H1 (cell line): Measurements from ENCODE around the gene ENAH. TPM values are rescaled to one million over a fixed set of nuclear protein-coding genes. Genes with fewer than 3 reads are reported as not detected.

Source experiments
- CTCF ChIA-PET: fragments of 300-600 bp; sonication (Branson Sonifier 250); formaldehyde crosslinking; loops from one replicate; lab custom pipeline; 2021; ENCODE audit not compliant: partially characterized antibody; lab: Charles Lee
- POLR2A ChIA-PET: fragments of 300-600 bp; sonication (Branson Sonifier 250); formaldehyde crosslinking; loops from one replicate; lab custom pipeline; 2021; ENCODE audit warnings: inconsistent platforms; ENCODE audit not compliant: partially characterized antibody; lab: Charles Lee
- DNase-seq, 2 experiments: peaks; one replicate each; pipeline versions ENCODE4 v3.0.0 to v3.0.0-alpha.2; 2010 to 2022; ENCODE audit warnings: low spot score in 2 of 2, low read depth in 1 of 2, mixed read lengths in 1 of 2
- FAIRE-seq: peaks from 2 replicates; lab custom pipeline; 2011; peaks lifted over from hg19 to GRCh38; lab: Jason Lieb, UNC
- H2AFZ ChIP-seq: 2 replicates; pipeline ENCODE4 v1.8.1; 2012; ENCODE audit warnings: low read length, inconsistent platforms
- H2AK5ac ChIP-seq: 2 replicates; pipeline ENCODE4 v1.6.1; 2013; ENCODE audit warnings: low read depth, low read length
- H2BK120ac ChIP-seq: replicated peaks from 2 replicates; pipeline ENCODE3; 2013; ENCODE audit warnings: low read depth, low read length, inconsistent platforms
- H2BK12ac ChIP-seq: 2 replicates; pipeline ENCODE4 v1.6.1; 2013; ENCODE audit warnings: low read depth, low read length
- H2BK15ac ChIP-seq: 2 replicates; pipeline ENCODE4 v1.6.1; 2013; ENCODE audit warnings: low read length
- H2BK20ac ChIP-seq: 2 replicates; pipeline ENCODE4 v1.6.1; 2013; ENCODE audit warnings: low read length
- H2BK5ac ChIP-seq: 2 replicates; pipeline ENCODE4 v1.6.1; 2013; ENCODE audit warnings: low read depth, low read length
- H3K14ac ChIP-seq: 2 replicates; pipeline ENCODE4 v1.6.1; 2013; ENCODE audit warnings: inconsistent platforms; ENCODE audit not compliant: insufficient read length
- H3K18ac ChIP-seq: 2 replicates; pipeline ENCODE4 v1.6.1; 2013; ENCODE audit warnings: low read length; ENCODE audit errors: extremely low read depth
- H3K23ac ChIP-seq: 2 replicates; pipeline ENCODE4 v1.6.1; 2013; ENCODE audit warnings: inconsistent platforms; ENCODE audit not compliant: insufficient read length
- H3K23me2 ChIP-seq: 2 replicates; pipeline ENCODE4 v1.6.1; 2013; ENCODE audit warnings: low read depth, low read length
- H3K27ac ChIP-seq: 2 replicates; pipeline ENCODE4 v1.6.1; 2011; ENCODE audit warnings: low read depth, low read length, inconsistent platforms
- H3K27me3 ChIP-seq, 4 experiments: replicated peaks in 1 of 4; 1 replicate in 1 of 4; 2 replicates in 3 of 4; pipeline versions ENCODE4 v1.6.1 to v1.8.1; 2011 to 2013; ENCODE audit warnings: low read length in 3 of 4, mild to moderate bottlenecking in 3 of 4, inconsistent platforms in 2 of 4, mixed read lengths in 2 of 4, moderate library complexity in 1 of 4; ENCODE audit not compliant: control insufficient read depth in 3 of 4, insufficient read depth in 3 of 4; ENCODE audit errors: extremely low read depth in 1 of 4
- H3K36me3 ChIP-seq, 4 experiments: 2 replicates each; pipeline versions ENCODE4 v1.6.1 to v1.8.1; 2011 to 2013; ENCODE audit warnings: mild to moderate bottlenecking in 4 of 4, low read length in 3 of 4, moderate library complexity in 2 of 4, control low read depth in 1 of 4, inconsistent platforms in 1 of 4; ENCODE audit not compliant: insufficient read depth in 4 of 4, control insufficient read depth in 2 of 4
- H3K4ac ChIP-seq: replicated peaks from 2 replicates; pipeline ENCODE3; 2013; ENCODE audit warnings: low read length, low read depth, mixed read lengths, inconsistent platforms; ENCODE audit not compliant: insufficient read length
- H3K4me1 ChIP-seq, 4 experiments: replicated peaks in 1 of 4; 1 replicate in 1 of 4; 2 replicates in 3 of 4; pipeline versions ENCODE4 v1.6.1 to v1.8.1; 2011 to 2013; ENCODE audit warnings: low read length in 3 of 4, inconsistent platforms in 2 of 4, mixed read lengths in 1 of 4; ENCODE audit not compliant: insufficient read depth in 4 of 4, control insufficient read depth in 3 of 4
- H3K4me2 ChIP-seq, 2 experiments: 2 replicates each; pipeline versions ENCODE4 v1.6.1 to v1.8.1; 2011 to 2013; ENCODE audit warnings: low read depth in 2 of 2, low read length in 2 of 2, control low read depth in 1 of 2, inconsistent platforms in 1 of 2, mild to moderate bottlenecking in 1 of 2; ENCODE audit not compliant: insufficient read depth in 1 of 2
- H3K4me3 ChIP-seq, 4 experiments: fragments of 200-600, 300-600 bp in 1 of 4; sonication (generic), shearing (Covaris generic), sonication (Bioruptor Twin) in 1 of 4; 2 replicates each; pipeline versions ENCODE4 v1.5.1 to v1.8.1; 2011 to 2016; ENCODE audit warnings: low read length in 4 of 4, low read depth in 3 of 4, control low read depth in 2 of 4, inconsistent platforms in 2 of 4, mild to moderate bottlenecking in 2 of 4, mixed read lengths in 1 of 4, moderate library complexity in 1 of 4; ENCODE audit not compliant: insufficient read depth in 2 of 4; ENCODE audit errors: extremely low read depth in 1 of 4
- H3K56ac ChIP-seq: replicated peaks from 2 replicates; pipeline ENCODE3; 2013; ENCODE audit warnings: low read depth, mild to moderate bottlenecking, mixed read lengths, low read length, inconsistent platforms; ENCODE audit not compliant: insufficient read length
- H3K79me1 ChIP-seq: 2 replicates; pipeline ENCODE4 v1.6.1; 2013; ENCODE audit warnings: low read depth, low read length, control low read depth
- H3K79me2 ChIP-seq, 2 experiments: 2 replicates each; pipeline versions ENCODE4 v1.6.1 to v1.8.1; 2012 to 2013; ENCODE audit warnings: low read length in 2 of 2, mild to moderate bottlenecking in 2 of 2, inconsistent platforms in 1 of 2; ENCODE audit not compliant: insufficient read depth in 2 of 2, control insufficient read depth in 1 of 2
- H3K9ac ChIP-seq, 4 experiments: replicated peaks in 1 of 4; 1 replicate in 1 of 4; 2 replicates in 3 of 4; pipeline versions ENCODE4 v1.6.1 to v1.8.1; 2011 to 2013; ENCODE audit warnings: low read depth in 3 of 4, low read length in 3 of 4, control low read depth in 2 of 4, mild to moderate bottlenecking in 2 of 4, moderate library complexity in 2 of 4, inconsistent platforms in 1 of 4; ENCODE audit errors: extremely low read depth in 1 of 4
- H3K9me3 ChIP-seq, 2 experiments: 2 replicates each; pipeline versions ENCODE4 v1.6.1 to v1.8.1; 2012 to 2013; ENCODE audit warnings: mild to moderate bottlenecking in 2 of 2, moderate library complexity in 2 of 2, control low read depth in 1 of 2, inconsistent platforms in 1 of 2, low read depth in 1 of 2, low read length in 1 of 2, mixed read lengths in 1 of 2; ENCODE audit not compliant: insufficient read depth in 2 of 2
- H4K20me1 ChIP-seq, 2 experiments: replicated peaks in 1 of 2; 2 replicates each; pipeline versions ENCODE3 to v1.8.1; 2011 to 2013; ENCODE audit warnings: inconsistent platforms in 2 of 2, low read length in 2 of 2, mild to moderate bottlenecking in 1 of 2; ENCODE audit not compliant: insufficient read depth in 2 of 2, control insufficient read depth in 1 of 2
- H4K5ac ChIP-seq: 2 replicates; pipeline ENCODE4 v1.6.1; 2013; ENCODE audit warnings: low read length, low read depth, mixed read lengths, inconsistent platforms; ENCODE audit not compliant: insufficient read length
- H4K8ac ChIP-seq: 2 replicates; pipeline ENCODE4 v1.8.0; 2013; ENCODE audit warnings: mild to moderate bottlenecking, moderate library complexity, low read length, inconsistent platforms; ENCODE audit not compliant: insufficient read depth; ENCODE audit errors: extremely low read depth
- H4K91ac ChIP-seq: replicated peaks from 2 replicates; pipeline ENCODE3; 2013; ENCODE audit warnings: low read length, mixed read lengths, inconsistent platforms; ENCODE audit not compliant: insufficient read length
- POU5F1 ChIP-seq: IDR thresholded peaks from 2 replicates; pipeline ENCODE4 v1.6.1; 2011; ENCODE audit warnings: low read depth, mild to moderate bottlenecking, low read length, moderate library complexity
- WGBS, 2 experiments: shearing (Covaris generic) in 1 of 2; methylation state at CpG; one replicate each; pipeline versions ENCODE4 v1.1.6 to v1.1.7; 2013 to 2015; ENCODE audit warnings: low lambda C conversion rate in 2 of 2, mixed read lengths in 2 of 2, inconsistent platforms in 1 of 2, low coverage in 1 of 2, missing lambda C conversion rate in 1 of 2; ENCODE audit not compliant: insufficient replicate concordance in 2 of 2, insufficient coverage in 1 of 2, insufficient read length in 1 of 2; ENCODE audit errors: extremely low coverage in 1 of 2, missing lambda C conversion rate in 1 of 2; 5-methylcytosine and 5-hydroxymethylcytosine counted together
- polyA plus RNA-seq, 7 experiments: library from polyadenylated mRNA; depleted of rRNA in 3 of 7; stranded (reverse) in 5 of 7; unstranded in 2 of 7; fragments of >200 nt in 5 of 7; fragments of 200-250 nt in 2 of 7; gene quantifications; 1 replicate in 5 of 7; 2 replicates in 1 of 7; 4 replicates in 1 of 7; pipeline versions ENCODE4 v1.2.1 to v1.2.3, GENCODE V29; 2011 to 2013; ENCODE audit warnings: missing spikeins in 2 of 7, mixed read lengths in 2 of 7
- total RNA-seq: library from RNA; stranded (reverse); fragmentation: NEBNext Ultra II Directional; extraction: Animal tissue kit (Norgen Biotek cat#: 25700); gene quantifications from 2 replicates; pipeline ENCODE4 v1.2.1, GENCODE V29; 2021

The ENAH gene
- total and polyA plus RNA-seq, 2 of the 8 experiments (the other 6 are each of a cell fraction or from before 2014, with no cell fraction given) = 39.1 to 335 TPM

- H3K9me3 ChIP-seq = no peaks in the 10 kb centered on the region
- TF ChIP-seq POU5F1 = no peak
- H2BK15ac ChIP-seq = no peak overlapping the region
- no peak overlapping the region for H4K8ac ChIP-seq
- peaks cover 8% of the 10 kb centered on the region for H3K79me1 ChIP-seq
- CTCF ChIA-PET = interaction anchor here (0.6 to 2.3 kb wide), 8 partner anchors 9 to 241 kb away, joined by 3 to 9 read pairs (median 5); no protein-coding TSS in a partner anchor
- H3K79me2 ChIP-seq = peaks cover 4 to 92% of the 10 kb centered on the region in 2 experiments; a peak in 3 of 4 replicates
- H2BK5ac ChIP-seq = no peak overlapping the region
- H3K4me2 ChIP-seq = no peak overlapping the region
- peaks cover 10 to 12% of the 10 kb centered on the region in 2 experiments for H4K20me1 ChIP-seq
- H2AFZ ChIP-seq = no peak overlapping the region
- H3K36me3 ChIP-seq = peaks cover 0 to 7% (median 0%) of the 10 kb centered on the region in 4 experiments; a peak in 1 of 8 replicates
- WGBS, 2 experiments = 96% methylated on average over 2 of the region's 2 CpGs; no CpG with 5 or more reads in 1 of the 2 experiments
- H3K9ac ChIP-seq = no peak overlapping the region
- H2BK12ac ChIP-seq = no peak overlapping the region
- H3K27me3 ChIP-seq = no peaks in the 10 kb centered on the region
- H2BK120ac ChIP-seq = no peak overlapping the region
- FAIRE-seq (no peak), DNase-seq (no peak)
- H4K5ac ChIP-seq = no peak overlapping the region
- H3K4ac ChIP-seq = no peak overlapping the region
- no peak overlapping the region for H2AK5ac ChIP-seq
- peaks cover 0 to 7% (median 1%) of the 10 kb centered on the region in 4 experiments; a peak in 2 of 7 replicates for H3K4me1 ChIP-seq
- no peak overlapping the region for H3K14ac ChIP-seq
- no peak overlapping the region for H3K4me3 ChIP-seq
- H3K56ac ChIP-seq = no peak overlapping the region
- H2BK20ac ChIP-seq = no peak overlapping the region
- no peak overlapping the region for H3K23ac ChIP-seq
- no peak overlapping the region for H3K18ac ChIP-seq
- no peak overlapping the region for H3K27ac ChIP-seq
- POLR2A ChIA-PET = interaction anchor here (1.2 to 2.1 kb wide), 3 partner anchors 9 to 108 kb away, joined by 3 to 7 read pairs (median 4); partner anchors contain the start of gene ENAH
- H4K91ac ChIP-seq = no peak overlapping the region
- 0 out of 2 replicates have a peak, but pooled peaks cover 3% of the 10 kb centered on the region for H3K23me2 ChIP-seq
Observed at GRCh38 chr1:225545649-225546048, 107.3 kb downstream of the ENAH start.
